Upper lobe of left lung (tissue), 6 donors: Measurements from ENCODE around the gene NAB2. TPM values are rescaled to one million over a fixed set of nuclear protein-coding genes. Genes with fewer than 3 reads are reported as not detected.

ENCODE experiments used
- ATAC-seq, 2 donors: fragments of 200-7000 bp; cut with Tn5 transposase; one replicate each; pipeline ENCODE4 v1.9.1; 2022; ENCODE audit warnings: mild to moderate bottlenecking in 2 of 2, moderate library complexity in 2 of 2; ENCODE audit not compliant: low FRiP score in 2 of 2
- DNase-seq, 2 donors: peaks; one replicate each; pipeline ENCODE4 v3.0.0-alpha.2; 2019 to 2020
- H3K27ac ChIP-seq, 4 donors: fragments of 200-600 bp; sonication (generic); one replicate each; pipeline ENCODE4 v1.5.1; 2016 to 2019
- H3K27me3 ChIP-seq, 4 donors: fragments of 200-600 bp; sonication (generic); one replicate each; pipeline ENCODE4 v1.5.1; 2017 to 2019
- H3K36me3 ChIP-seq, 4 donors: fragments of 200-600 bp; sonication (generic); one replicate each; pipeline ENCODE4 v1.5.1; 2016 to 2019
- H3K4me1 ChIP-seq, 4 donors: fragments of 200-600 bp; sonication (generic); one replicate each; pipeline ENCODE4 v1.5.1; 2018 to 2019
- H3K4me3 ChIP-seq, 4 donors: fragments of 200-600 bp; sonication (generic); one replicate each; pipeline ENCODE4 v1.5.1; 2017 to 2019; ENCODE audit warnings: mild to moderate bottlenecking in 2 of 4, moderate library complexity in 1 of 4
- H3K9me3 ChIP-seq, 4 donors: fragments of 200-600 bp; sonication (generic); one replicate each; pipeline ENCODE4 v1.5.1; 2018 to 2019
- CTCF ChIP-seq, 6 experiments: fragments of 450-650 bp in 4 of 6; fragments of 200-600 bp in 2 of 6; sonication (generic) in 2 of 6; IDR thresholded peaks; one replicate each; pipeline ENCODE4 v1.5.1; 2016 to 2019; ENCODE audit warnings: antibody characterized with exemption in 6 of 6
- EP300 ChIP-seq, 4 donors: sonication (generic); formaldehyde crosslinking; IDR thresholded peaks; one replicate each; pipeline ENCODE4 v1.5.1; 2017; ENCODE audit warnings: antibody characterized with exemption in 4 of 4, control low read depth in 2 of 4
- POLR2A ChIP-seq, 4 donors: fragments of 450-650 bp; IDR thresholded peaks; one replicate each; pipeline ENCODE4 v1.5.1; 2016 to 2017; ENCODE audit warnings: antibody characterized with exemption in 4 of 4, mild to moderate bottlenecking in 2 of 4
- POLR2AphosphoS5 ChIP-seq, 2 donors: sonication (generic); formaldehyde crosslinking; IDR thresholded peaks; one replicate each; pipeline ENCODE4 v1.5.1; 2017; ENCODE audit warnings: antibody characterized with exemption in 2 of 2
- WGBS, 2 donors: methylation state at CpG; one replicate each; pipeline ENCODE4 v1.1.5; 2017 to 2018; 5-methylcytosine and 5-hydroxymethylcytosine counted together
- total RNA-seq, 6 donors: library from RNA; depleted of rRNA in 4 of 6; stranded (reverse); fragments of >200 nt in 4 of 6; gene quantifications; one replicate each; pipeline versions ENCODE4 v1.1.0 to v1.2.1, GENCODE V29; 2016 to 2021
- donor health status: DM: no; HTN: no; CAD: no; lungs with moderate emphysema.
- donor health status: DM: no; HTN: yes; CAD: no; lungs with severe emphysema.

Gene NAB2, protein sequence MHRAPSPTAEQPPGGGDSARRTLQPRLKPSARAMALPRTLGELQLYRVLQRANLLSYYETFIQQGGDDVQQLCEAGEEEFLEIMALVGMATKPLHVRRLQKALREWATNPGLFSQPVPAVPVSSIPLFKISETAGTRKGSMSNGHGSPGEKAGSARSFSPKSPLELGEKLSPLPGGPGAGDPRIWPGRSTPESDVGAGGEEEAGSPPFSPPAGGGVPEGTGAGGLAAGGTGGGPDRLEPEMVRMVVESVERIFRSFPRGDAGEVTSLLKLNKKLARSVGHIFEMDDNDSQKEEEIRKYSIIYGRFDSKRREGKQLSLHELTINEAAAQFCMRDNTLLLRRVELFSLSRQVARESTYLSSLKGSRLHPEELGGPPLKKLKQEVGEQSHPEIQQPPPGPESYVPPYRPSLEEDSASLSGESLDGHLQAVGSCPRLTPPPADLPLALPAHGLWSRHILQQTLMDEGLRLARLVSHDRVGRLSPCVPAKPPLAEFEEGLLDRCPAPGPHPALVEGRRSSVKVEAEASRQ
- total RNA-seq, result 10 to 100 TPM; 18.1 to 64.9 (median 31.5) TPM

DNA sequence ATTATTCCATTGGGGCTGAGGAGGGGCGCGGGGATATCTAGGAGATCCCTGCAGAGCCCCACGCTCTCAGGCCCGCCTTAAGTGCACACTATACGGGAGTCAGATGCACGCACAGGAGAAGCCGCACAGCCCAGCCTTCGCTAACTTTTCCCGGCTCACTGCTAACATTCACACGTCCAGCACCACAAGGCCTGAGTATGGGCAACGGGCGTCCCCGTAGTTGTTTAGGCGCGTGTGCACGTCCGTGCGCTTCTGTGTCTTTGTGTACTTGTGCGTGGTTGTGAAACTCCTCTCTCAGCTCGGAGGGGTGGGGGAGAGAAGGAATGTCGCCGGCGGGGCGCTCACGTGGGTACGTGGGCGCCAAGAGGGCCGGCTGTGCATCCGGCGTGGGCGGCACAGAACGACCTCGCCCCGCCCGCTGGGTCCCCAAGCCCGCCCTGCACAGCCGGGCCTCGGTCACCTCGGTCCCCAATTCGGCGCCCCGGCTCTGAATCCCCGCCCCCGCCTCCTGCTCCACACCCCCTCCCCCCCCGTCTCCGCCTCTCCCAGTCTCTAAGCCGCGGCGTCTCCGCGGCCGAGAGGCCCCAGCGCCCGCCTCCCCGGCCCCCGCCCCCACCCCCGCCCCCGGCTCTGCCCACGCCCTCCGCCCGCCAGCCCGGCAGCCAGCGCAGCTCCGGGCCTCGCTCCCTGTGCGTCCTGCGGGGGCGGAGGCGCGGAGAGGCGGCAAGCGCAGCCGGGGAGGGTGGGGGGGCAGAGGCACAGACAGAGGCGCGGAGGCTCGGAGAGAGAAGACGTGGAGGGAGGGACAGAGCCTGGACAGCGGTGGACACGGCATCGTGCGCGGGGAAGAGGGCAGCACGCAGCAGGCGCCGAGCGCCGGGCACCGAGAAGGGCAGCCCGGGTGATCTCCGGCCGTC is at the start of gene NAB2:
Gene NAB2, plus strand, starts transcription at position 761 of the 917 bp plus-strand sequence. CDS start 158 bp downstream, outside the sequence.
- 0 to 2% methylated on average over 24 to 55 of the region's 91 CpGs for WGBS, 2 donors
- H3K4me3 ChIP-seq, result peak within 1 kb of the TSS; percentile 65 to 91 (median 78)
- H3K27ac ChIP-seq, result peak within 1 kb of the TSS; percentile 97 to 100 (median 99)
- H3K4me1 ChIP-seq, result peaks cover 41 to 62% (median 49%) of the 10 kb centered on the region in 4 donors
- H3K27me3 ChIP-seq, result no peaks in the 10 kb centered on the region
- peak; percentile 81 to 92 for ATAC-seq
- DNase-seq, result peak; percentile 97 to 99
- TF ChIP-seq CTCF (IDR thresholded peaks at IDR 0.05) (peak in 3 of 6 experiments; percentile 5 to 10 (median 5)), EP300 (IDR thresholded peaks at IDR 0.05) (peak in 1 of 4 donors; percentile 89), POLR2A (IDR thresholded peaks at IDR 0.05) (peak in 3 of 4 donors; percentile 65 to 88 (median 71)), POLR2AphosphoS5 (IDR thresholded peaks at IDR 0.05) (peak; percentile 87 to 98)
- H3K36me3 ChIP-seq, result peaks cover 10 to 26% (median 24%) of the 10 kb centered on the region in 4 donors
- H3K9me3 ChIP-seq, result no peaks in the 10 kb centered on the region

DNA sequence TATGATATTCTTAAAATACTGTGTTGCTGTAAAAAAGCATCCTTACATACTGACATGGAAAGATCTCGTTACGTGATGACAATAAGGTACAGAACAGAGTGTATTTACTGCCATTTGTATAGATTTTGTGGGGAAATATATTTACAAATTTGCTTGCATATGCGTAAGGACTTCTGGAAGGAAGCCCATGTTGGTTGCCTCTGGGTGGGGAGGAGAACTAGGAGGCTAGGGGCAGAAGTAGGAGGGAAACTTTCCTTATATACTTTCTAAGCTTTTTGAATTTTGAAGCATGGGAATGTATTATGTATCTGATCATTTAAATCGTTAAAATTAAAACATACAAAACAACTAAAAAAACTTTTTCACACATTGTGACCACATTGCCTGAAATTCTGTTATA is 48.7 kb upstream of the NAB2 start:
- H3K27ac ChIP-seq, result no peak overlapping the region
- ATAC-seq (no peak), DNase-seq (no peak)
- TF ChIP-seq EP300 (IDR thresholded peaks at IDR 0.05) (no peak), POLR2AphosphoS5 (IDR thresholded peaks at IDR 0.05) (no peak), CTCF (IDR thresholded peaks at IDR 0.05) (no peak), POLR2A (IDR thresholded peaks at IDR 0.05) (no peak)
- H3K36me3 ChIP-seq, result no peaks in the 10 kb centered on the region
- no peaks in the 10 kb centered on the region for H3K9me3 ChIP-seq
- no peak overlapping the region for H3K4me3 ChIP-seq
- no peaks in the 10 kb centered on the region for H3K4me1 ChIP-seq
- no peaks in the 10 kb centered on the region for H3K27me3 ChIP-seq
- WGBS, 2 donors, result 92% methylated on average over 4 of the region's 4 CpGs

GRCh38 chr12:57040750-57041149 is 48.2 kb upstream of the NAB2 start:
- H3K36me3 ChIP-seq, result no peaks in the 10 kb centered on the region
- H3K27ac ChIP-seq, result no peak overlapping the region
- no peak overlapping the region for H3K4me3 ChIP-seq
- no peak for ATAC-seq
- no peaks in the 10 kb centered on the region for H3K27me3 ChIP-seq
- 53 to 59% methylated on average over 2 of the region's 2 CpGs for WGBS, 2 donors
- H3K4me1 ChIP-seq, result no peaks in the 10 kb centered on the region
- H3K9me3 ChIP-seq, result no peaks in the 10 kb centered on the region
- TF ChIP-seq CTCF (IDR thresholded peaks at IDR 0.05) (no peak), POLR2A (IDR thresholded peaks at IDR 0.05) (no peak), POLR2AphosphoS5 (IDR thresholded peaks at IDR 0.05) (no peak), EP300 (IDR thresholded peaks at IDR 0.05) (no peak)
- no peak for DNase-seq

DNA sequence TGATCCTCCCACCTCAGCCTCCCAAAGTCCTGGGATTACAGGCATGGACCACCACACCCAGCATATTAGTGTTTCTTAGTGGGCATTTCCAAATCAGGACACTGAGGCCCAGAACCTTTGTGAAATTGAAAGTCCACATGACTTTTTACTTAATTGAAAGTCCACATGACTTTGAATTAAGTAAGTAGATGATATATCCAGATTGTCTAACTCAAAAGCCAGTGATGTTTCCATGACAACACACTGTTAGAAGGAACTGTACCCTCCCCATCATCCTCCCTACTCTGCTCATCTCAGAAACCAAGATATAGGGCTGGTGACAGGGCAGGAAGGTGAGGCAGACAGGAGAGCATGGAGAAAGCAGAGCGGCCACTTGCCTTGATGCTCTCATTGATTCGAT is 46.2 kb upstream of the NAB2 start:
- no peak for ATAC-seq

More for the DNA sequence above, 46.2 kb upstream of the NAB2 start:
- Histone ChIP-seq H3K4me1 (peaks cover 0 to 8% (median 3%) of the 10 kb centered on the region in 4 donors), H3K36me3 (no peaks in the 10 kb centered on the region), H3K27ac (no peak overlapping the region), H3K9me3 (no peaks in the 10 kb centered on the region), H3K27me3 (no peaks in the 10 kb centered on the region), H3K4me3 (no peak overlapping the region)
- DNase-seq, result no peak
- 95 to 100% methylated on average over 2 of the region's 2 CpGs for WGBS, 2 donors
- TF ChIP-seq EP300 (IDR thresholded peaks at IDR 0.05), result no peak
- no peak for TF ChIP-seq POLR2AphosphoS5 (IDR thresholded peaks at IDR 0.05)
- TF ChIP-seq POLR2A (IDR thresholded peaks at IDR 0.05), result no peak
- no peak for TF ChIP-seq CTCF (IDR thresholded peaks at IDR 0.05)
